ENCODE results near the gene SP100.

DNA sequence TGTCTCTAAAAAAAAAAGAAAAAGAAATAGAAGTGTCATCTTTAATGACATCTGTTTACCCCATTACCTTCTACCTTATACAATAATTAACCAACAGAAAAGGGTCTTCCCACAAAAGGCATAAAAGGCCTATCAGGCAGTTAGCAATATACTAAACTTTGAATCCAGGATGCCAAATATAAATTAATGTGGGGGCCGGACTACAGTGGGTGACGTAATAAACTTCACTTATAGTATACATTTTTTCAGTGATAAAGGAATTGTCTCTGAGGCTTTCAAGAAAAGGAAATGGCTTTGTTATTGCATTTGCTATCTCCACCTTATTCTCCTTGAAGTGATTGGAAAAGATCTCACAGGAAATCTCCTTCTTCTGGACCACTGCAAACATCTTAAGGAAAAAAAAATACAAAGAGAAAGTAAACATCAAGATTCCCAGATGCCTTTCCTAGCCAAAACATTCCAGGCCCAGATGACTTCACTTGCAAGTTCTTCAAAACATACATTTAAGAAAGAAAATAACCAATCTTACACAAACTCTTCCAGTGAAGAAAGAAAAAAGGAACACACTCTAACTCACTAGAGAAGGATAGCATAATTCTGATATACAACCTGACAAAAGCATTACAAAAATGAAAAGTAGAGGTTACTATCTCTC is 170.5 kb downstream of the SP100 start:
- TF ChIP-seq NRF1 (IDR thresholded peaks at IDR 0.05; ENCODE audit: low read depth, low read length) (no peak), KDM1A (IDR thresholded peaks at IDR 0.05; ENCODE audit: borderline replicate concordance, low read length) (no peak), SIN3A (conservative IDR thresholded peaks at IDR 0.05 in 1 of 2, IDR thresholded peaks at IDR 0.05 in 1 of 2; ENCODE audit: low read depth in 1 of 2, low read length in 2 of 2) (no peak), TAF1 (IDR thresholded peaks at IDR 0.05; ENCODE audit: low read depth, low read length) (no peak), TEAD4 (IDR thresholded peaks at IDR 0.05; ENCODE audit: low read depth, low read length) (no peak), POLR2A (IDR thresholded peaks at IDR 0.05; ENCODE audit: control extremely low read depth in 1 of 2, low read depth in 2 of 2, low read length in 2 of 2) (no peak), EZH2 (IDR thresholded peaks at IDR 0.05; ENCODE audit: low read depth, low read length, severe bottlenecking) (no peak), CTCF (IDR thresholded peaks at IDR 0.05; ENCODE audit: control extremely low read depth in 1 of 3, insufficient read depth in 1 of 3, low read depth in 1 of 3, low read length in 3 of 3) (no peak)
